Osteocyte (in vitro differentiated cells): Measurements from ENCODE around the gene GIPC2. TPM values are rescaled to one million over a fixed set of nuclear protein-coding genes. Genes with fewer than 3 reads are reported as not detected.
"Not testable (repeated sequence)": the region's sequence is repeated elsewhere in the genome, so short reads cannot be mapped to it uniquely, and the experiment has no call there.

Experiments used
- DNase-seq: peaks from one replicate; pipeline ENCODE4 v3.0.0; 2021; ENCODE audit warnings: mixed read lengths; ENCODE audit not compliant: unreplicated experiment; ENCODE audit errors: extremely low spot score
- H3K27ac Mint-ChIP-seq: one replicate; pipeline ENCODE4 v1.8.0; 2021; ENCODE audit warnings: mild to moderate bottlenecking, mixed read lengths; ENCODE audit not compliant: unreplicated experiment
- H3K27me3 Mint-ChIP-seq: one replicate; pipeline ENCODE4 v1.8.0; 2021; ENCODE audit warnings: mixed read lengths; ENCODE audit not compliant: unreplicated experiment
- H3K36me3 Mint-ChIP-seq: one replicate; pipeline ENCODE4 v1.8.0; 2021; ENCODE audit warnings: mixed read lengths; ENCODE audit not compliant: unreplicated experiment
- H3K4me1 Mint-ChIP-seq: one replicate; pipeline ENCODE4 v1.8.0; 2021; ENCODE audit warnings: mixed read lengths; ENCODE audit not compliant: unreplicated experiment
- H3K4me3 Mint-ChIP-seq: one replicate; pipeline ENCODE4 v1.8.0; 2021; ENCODE audit warnings: mild to moderate bottlenecking, moderate library complexity, mixed read lengths; ENCODE audit not compliant: unreplicated experiment
- H3K9me3 Mint-ChIP-seq: one replicate; pipeline ENCODE4 v1.8.0; 2021; ENCODE audit warnings: mixed read lengths; ENCODE audit not compliant: unreplicated experiment
- CTCF ChIP-seq: fragments of 200-600 bp; sonication (generic); IDR thresholded peaks from 2 replicates; pipeline ENCODE4 v1.5.0; 2021; ENCODE audit warnings: antibody characterized with exemption, mild to moderate bottlenecking, moderate library complexity
- total RNA-seq: library from RNA; stranded (reverse); gene quantifications from 2 replicates; pipeline ENCODE4 v1.2.1, GENCODE V29; 2021

Gene GIPC2
- total RNA-seq, 1 donor from 2014 or later = 0.08 TPM

GRCh38 chr1:78080767-78081166 lies 35.0 kb downstream of the GIPC2 start:
- Mint-ChIP-seq H3K27ac (peak overlapping the region; percentile 85), H3K9me3 (peaks cover 6% of the 10 kb centered on the region), H3K4me3 (peak overlapping the region; percentile 48), H3K27me3 (no peaks in the 10 kb centered on the region), H3K4me1 (peaks cover 45% of the 10 kb centered on the region), H3K36me3 (no peaks in the 10 kb centered on the region)
- no peak for TF ChIP-seq CTCF
- DNase-seq = no peak

- peaks cover 8% of the 10 kb centered on the region for H3K36me3 Mint-ChIP-seq
- H3K9me3 Mint-ChIP-seq = peaks cover 18% of the 10 kb centered on the region
- H3K27ac Mint-ChIP-seq = peak overlapping the region; percentile 39
- peaks cover 45% of the 10 kb centered on the region for H3K4me1 Mint-ChIP-seq
- H3K4me3 Mint-ChIP-seq = no peak overlapping the region
- TF ChIP-seq CTCF = no peak
- H3K27me3 Mint-ChIP-seq = no peaks in the 10 kb centered on the region
- DNase-seq = no peak
Measured at GRCh38 chr1:78081980-78082860, 36.5 kb downstream of the GIPC2 start.

- not testable (repeated sequence) for H3K27me3 Mint-ChIP-seq, DNase-seq, H3K27ac Mint-ChIP-seq
Measured at GRCh38 chr1:78084639-78085038, 38.9 kb downstream of the GIPC2 start.

GRCh38 chr1:78086697-78087096 lies 40.9 kb downstream of the GIPC2 start:
- H3K4me1 Mint-ChIP-seq = peaks cover 24% of the 10 kb centered on the region
- no peak overlapping the region for H3K4me3 Mint-ChIP-seq
- H3K27me3 Mint-ChIP-seq = no peaks in the 10 kb centered on the region
- no peak for DNase-seq
- TF ChIP-seq CTCF = no peak
- H3K9me3 Mint-ChIP-seq = peaks cover 18% of the 10 kb centered on the region
- H3K27ac Mint-ChIP-seq = no peak overlapping the region
- H3K36me3 Mint-ChIP-seq = peaks cover 8% of the 10 kb centered on the region

More at GRCh38 chr1:78084639-78085038, 38.9 kb downstream of the GIPC2 start:
- peaks cover 31% of the 10 kb centered on the region for H3K4me1 Mint-ChIP-seq
- peaks cover 18% of the 10 kb centered on the region for H3K9me3 Mint-ChIP-seq
- H3K4me3 Mint-ChIP-seq, H3K36me3 Mint-ChIP-seq: not testable (repeated sequence)

GRCh38 chr1:78088015-78088414 lies 42.2 kb downstream of the GIPC2 start:
- peaks cover 29% of the 10 kb centered on the region for H3K4me1 Mint-ChIP-seq
- H3K27ac Mint-ChIP-seq = no peak overlapping the region
- no peak for DNase-seq
- TF ChIP-seq CTCF = no peak
- peaks cover 18% of the 10 kb centered on the region for H3K9me3 Mint-ChIP-seq
- no peaks in the 10 kb centered on the region for H3K27me3 Mint-ChIP-seq
- H3K36me3 Mint-ChIP-seq = peaks cover 8% of the 10 kb centered on the region
- H3K4me3 Mint-ChIP-seq = no peak overlapping the region
